Activated CD8-positive, alpha-beta memory T cell treated with anti-CD3 and anti-CD28 coated beads for 48 hours (primary cell): ENCODE data around the gene ZNF853.
A peak's percentile ranks its signal among the peaks of the same experiment; 100 is the strongest.

Experiments used
- DNase-seq, 3 experiments: peaks; one replicate each; pipeline ENCODE4 v3.0.0-alpha.2; 2020; ENCODE audit warnings: low read depth in 2 of 3, low spot score in 2 of 3

The ZNF853 gene

GRCh38 chr7:6636741-6637543 is 21.5 kb downstream of the ZNF853 start, which contains the start of gene ZNF316:
TSS of gene ZNF316 (plus strand) at chr7:6637318. CDS start at chr7:6642410, 5,092 bp downstream.
- DNase-seq: peak in 2 of 3 experiments; percentile 42 to 46

GRCh38 chr7:6637544-6638229 is 22.3 kb downstream of the ZNF853 start:
- DNase-seq: peak in 2 of 3 experiments; percentile 37 to 49

DNA sequence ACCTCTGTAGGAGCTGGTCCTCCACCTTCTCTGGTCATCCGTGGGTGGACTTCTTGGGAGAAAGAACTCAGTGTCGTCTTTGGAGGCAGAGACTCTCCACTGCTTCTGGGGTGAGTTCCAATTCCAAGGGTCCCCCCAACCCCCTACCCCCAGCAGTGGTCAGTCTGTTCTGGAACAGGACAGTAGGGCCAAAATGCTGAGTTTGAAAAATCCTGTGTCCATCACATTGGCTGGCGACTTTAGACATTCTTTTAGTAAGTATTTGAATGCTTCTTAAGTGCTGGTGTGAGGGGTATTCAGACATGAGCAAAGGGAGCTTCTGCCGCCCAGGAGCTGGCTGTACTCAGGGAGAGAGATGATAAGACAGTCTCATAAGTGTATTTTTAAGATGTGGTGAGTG is 23.6 kb downstream of the ZNF853 start:
- no peak for DNase-seq

DNA sequence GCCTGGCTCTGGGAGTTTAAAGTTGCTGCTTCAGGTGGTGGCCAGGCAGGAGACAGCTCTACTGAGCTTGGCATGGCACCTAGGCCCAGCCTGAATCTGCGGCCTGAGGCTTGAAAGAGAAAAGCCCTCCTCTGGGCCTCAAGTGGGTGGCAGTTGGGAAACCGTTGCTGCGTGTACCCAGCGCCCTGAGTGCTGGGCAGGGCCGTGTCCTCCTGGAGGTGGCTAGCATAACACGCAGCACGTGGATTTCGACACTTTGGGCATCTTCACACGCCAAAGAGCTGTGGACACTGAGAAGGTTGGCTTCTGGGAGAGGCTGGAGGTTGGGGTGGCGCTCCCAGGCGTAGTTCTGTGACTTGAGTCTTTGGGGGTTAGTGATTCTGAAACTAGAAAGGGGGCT is 24.2 kb downstream of the ZNF853 start:
- DNase-seq: no peak

DNA sequence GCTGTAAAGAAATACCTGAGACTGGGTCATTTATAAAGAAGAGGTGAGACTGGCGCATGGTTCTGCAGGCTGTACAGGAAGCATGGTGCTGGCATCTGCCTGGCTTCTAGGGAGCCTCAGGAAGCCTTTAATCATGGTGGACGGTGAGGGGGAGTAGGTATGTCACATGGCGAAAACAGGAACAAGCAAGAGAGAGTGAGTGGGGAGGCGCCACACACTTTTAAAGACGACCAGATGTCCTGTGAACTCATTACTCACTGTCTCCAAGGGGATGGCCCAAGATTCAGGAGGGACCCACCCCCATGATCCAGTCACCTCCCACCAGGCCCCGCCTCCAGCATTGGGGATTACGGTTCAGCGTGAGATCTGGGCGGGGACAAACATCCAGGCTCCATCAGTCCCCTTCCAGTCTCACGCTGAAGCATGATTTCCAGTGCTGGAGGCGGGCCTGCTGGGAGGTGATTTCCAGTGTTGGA is 24.9 kb downstream of the ZNF853 start:
- DNase-seq: no peak

- no peak for DNase-seq
Measured at GRCh38 chr7:6641305-6642035, 26.1 kb downstream of the ZNF853 start.

GRCh38 chr7:6642239-6642839 is 26.9 kb downstream of the ZNF853 start:
- DNase-seq: no peak

- DNase-seq: no peak
Measured at GRCh38 chr7:6642861-6643640, 27.6 kb downstream of the ZNF853 start.

DNA sequence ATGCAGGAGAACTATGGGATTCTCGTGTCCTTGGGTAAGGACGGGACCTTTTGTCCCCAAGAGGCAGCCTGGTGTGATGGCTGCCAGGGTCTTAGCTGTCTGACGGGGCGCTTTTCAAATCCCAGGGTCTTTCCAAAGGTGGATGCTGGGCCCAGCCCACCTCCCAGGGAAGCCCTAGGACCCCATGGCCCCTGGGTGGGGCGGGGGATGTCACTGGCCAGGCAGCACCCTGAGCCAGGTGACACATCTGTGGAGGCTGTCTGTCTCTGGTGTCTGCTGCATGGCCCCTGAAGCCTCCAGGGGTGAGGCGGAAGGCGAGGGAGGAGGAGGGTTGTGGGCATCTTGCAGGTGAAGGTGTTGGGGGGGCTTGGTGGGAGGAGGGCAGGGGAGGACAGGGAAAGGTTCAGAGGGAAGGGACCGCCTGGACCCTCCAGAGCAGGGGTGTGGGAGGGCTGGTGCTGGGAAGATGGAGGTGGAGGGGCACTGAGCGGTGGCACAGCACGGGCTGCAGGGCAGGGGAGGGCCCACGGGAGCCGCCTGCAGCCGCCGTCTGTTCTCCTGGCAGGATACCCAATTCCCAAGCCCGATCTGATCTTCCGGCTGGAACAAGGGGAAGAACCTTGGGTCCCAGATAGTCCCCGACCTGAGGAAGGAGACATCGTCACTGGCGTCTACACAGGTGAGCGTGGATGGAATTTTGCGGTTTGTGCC is 28.7 kb downstream of the ZNF853 start:
- DNase-seq: no peak

DNA sequence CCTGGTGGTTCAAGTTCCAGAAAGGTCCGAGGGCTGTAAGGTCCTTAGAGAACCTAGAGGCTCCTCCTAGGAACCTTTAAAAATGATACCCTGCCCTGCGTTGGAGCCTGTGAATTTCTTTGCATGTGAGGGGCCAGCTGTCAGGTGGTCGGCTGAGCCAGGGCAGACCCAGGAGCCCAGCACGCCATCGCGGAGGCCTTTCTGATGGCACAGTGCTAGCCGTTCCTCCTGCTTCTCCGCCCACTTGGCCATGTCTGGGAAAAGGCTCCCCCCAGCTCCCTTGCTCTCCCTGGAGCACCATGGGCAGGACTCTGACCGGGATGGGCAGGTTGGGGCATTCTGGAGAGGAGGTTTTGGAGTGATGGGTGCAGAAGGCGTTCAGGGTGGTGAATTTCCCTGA is 29.3 kb downstream of the ZNF853 start:
- DNase-seq: no peak

DNA sequence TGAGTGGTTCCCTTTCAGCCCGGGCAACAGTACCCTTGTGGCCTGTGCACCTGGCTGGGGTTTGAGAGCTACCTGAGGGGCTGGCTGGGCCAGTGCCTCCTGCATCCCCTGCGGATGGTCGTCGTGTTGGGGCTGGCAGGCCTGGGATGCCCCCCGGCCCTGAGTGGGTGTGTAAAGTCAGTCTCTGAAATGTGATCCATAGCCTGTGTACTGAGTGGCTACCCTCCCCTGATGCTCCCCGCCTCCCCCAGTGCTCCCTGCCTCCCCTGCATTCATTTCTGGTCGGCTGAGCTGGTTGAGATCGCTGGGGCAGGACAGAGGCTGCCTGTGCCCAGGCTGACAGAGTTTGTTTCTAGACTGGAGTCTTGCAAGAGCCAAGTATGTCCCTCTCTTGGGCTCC is 31.1 kb downstream of the ZNF853 start:
- no peak for DNase-seq

- DNase-seq: no peak
Measured at GRCh38 chr7:6647080-6647479, 31.7 kb downstream of the ZNF853 start.

GRCh38 chr7:6647541-6647940 is 32.1 kb downstream of the ZNF853 start:
- DNase-seq: no peak

GRCh38 chr7:6648066-6648814 is 32.8 kb downstream of the ZNF853 start:
- no peak for DNase-seq

DNA sequence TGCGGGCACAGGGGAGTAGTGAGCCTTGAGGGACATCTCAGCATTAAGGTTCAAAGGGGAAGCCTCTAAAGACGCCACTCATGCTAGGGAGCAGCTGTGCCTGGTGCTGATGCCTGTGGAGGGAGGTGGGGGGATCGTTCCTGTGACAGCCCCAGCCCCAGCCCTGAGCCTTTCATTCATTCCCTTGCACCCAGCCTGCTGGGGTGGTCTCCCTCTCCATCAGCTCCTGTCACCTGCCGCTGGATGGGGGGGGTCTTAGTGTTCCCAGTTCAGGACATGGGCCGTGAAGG is 33.4 kb downstream of the ZNF853 start:
- no peak for DNase-seq

DNA sequence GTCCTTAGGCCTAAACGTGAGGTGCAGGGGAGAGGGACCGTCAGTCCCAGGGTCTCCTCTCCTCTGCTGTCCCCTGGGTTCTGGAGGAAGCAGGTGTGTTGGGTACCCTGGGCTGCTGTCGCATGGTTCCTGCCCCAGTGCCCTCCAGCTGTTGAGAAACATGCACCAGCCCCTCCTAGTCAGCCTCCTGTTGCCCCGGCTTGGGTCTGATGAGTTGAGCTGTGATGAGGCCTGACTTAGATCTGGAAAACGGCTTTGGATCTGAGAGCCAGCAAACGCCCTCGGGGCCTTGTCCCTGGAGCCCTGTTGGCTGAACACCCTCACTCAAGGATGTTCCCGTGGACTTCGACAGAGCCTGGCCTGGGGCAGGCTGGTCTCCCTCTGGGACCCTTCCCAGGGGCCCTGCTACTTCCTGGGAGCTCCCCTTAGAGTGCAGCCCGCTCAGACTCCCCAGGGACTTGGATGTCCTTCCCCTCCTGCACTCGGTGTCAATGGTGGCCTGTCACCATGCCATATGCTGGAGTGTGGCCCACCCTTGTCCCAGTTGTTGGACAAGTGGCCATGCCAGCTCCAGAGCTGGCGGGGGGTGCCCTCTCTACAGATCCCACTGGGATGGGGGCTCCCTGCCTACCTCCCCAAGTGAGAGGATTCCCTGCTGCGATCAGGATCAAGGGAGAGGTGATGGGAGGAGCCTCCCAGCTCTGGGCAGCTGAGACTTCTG is 34.0 kb downstream of the ZNF853 start:
- no peak for DNase-seq

- no peak for DNase-seq
Measured at GRCh38 chr7:6650086-6650485, 34.7 kb downstream of the ZNF853 start.

DNA sequence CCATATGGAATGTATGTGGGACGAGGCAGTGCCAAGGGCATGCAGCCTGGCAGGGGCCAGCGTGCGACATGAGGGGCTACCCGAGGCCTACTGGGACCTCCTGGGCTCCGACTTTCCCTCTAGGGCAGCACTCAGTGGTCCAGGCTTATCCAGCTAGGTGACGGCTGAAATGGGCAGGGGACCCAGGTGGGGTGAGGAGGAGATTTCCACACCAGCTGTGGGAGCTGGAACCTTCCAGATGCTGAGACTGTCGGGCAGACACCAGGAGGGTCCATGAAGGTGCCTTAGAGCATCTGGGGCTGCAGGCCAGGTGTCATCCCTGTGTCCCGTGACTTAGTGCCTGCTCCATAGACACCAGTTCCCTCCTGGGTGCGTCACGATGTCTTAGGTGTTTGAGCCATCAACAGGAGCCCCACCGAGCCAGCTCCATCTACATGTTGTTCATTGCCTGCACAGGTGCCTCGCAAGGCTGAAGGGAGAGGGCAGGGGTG is 35.2 kb downstream of the ZNF853 start:
- DNase-seq: no peak
